ENCODE measurements around the gene KATNB1. TPM values are rescaled to one million over a fixed set of nuclear protein-coding genes. Genes with fewer than 3 reads are reported as not detected.

KATNB1 gene
- total RNA-seq, 1 donor from 2014 or later: 33.5 TPM

- H3K27ac ChIP-seq: no peak overlapping the region
- H3K4me3 Mint-ChIP-seq: peak overlapping the region; percentile 86
- H3K27ac Mint-ChIP-seq: no peak overlapping the region
- peaks cover 2% of the 10 kb centered on the region for H3K36me3 Mint-ChIP-seq
- peaks cover 24% of the 10 kb centered on the region for H3K4me1 ChIP-seq
- peaks cover 64% of the 10 kb centered on the region for H3K27me3 ChIP-seq
- TF ChIP-seq EZH2phosphoT487 (IDR thresholded peaks at IDR 0.05) (no peak), CTCF (IDR thresholded peaks at IDR 0.05) (peak; percentile 23)
- no peaks in the 10 kb centered on the region for H3K79me2 ChIP-seq (ENCODE audit: low read depth)
- peaks cover 12% of the 10 kb centered on the region for H3K27me3 Mint-ChIP-seq (ENCODE audit: insufficient read depth, low read depth)
- H4K20me1 ChIP-seq (ENCODE audit: low read depth): peaks cover 3% of the 10 kb centered on the region
- peaks cover 21% of the 10 kb centered on the region for H3F3A ChIP-seq (ENCODE audit: low read depth)
- H3K9me3 Mint-ChIP-seq: no peaks in the 10 kb centered on the region
- no peaks in the 10 kb centered on the region for H3K9me3 ChIP-seq (ENCODE audit: low read depth)
- H3K4me2 ChIP-seq: peak overlapping the region; percentile 100
- peaks cover 52% of the 10 kb centered on the region for H3K4me1 Mint-ChIP-seq
- no peak overlapping the region for H2AFZ ChIP-seq (replicated peaks)
- H3K9ac ChIP-seq: no peak overlapping the region
- H3K36me3 ChIP-seq: no peaks in the 10 kb centered on the region
- H3K4me3 ChIP-seq: peak overlapping the region; percentile 71
- DNase-seq (ENCODE audit: low spot score): peak; percentile 35
Observed at GRCh38 chr16:57801098-57801808, 65.7 kb downstream of the KATNB1 start.

GRCh38 chr16:57801809-57802340 is 66.3 kb downstream of the KATNB1 start:
- peak; percentile 43 for DNase-seq (ENCODE audit: low spot score)
- Histone ChIP-seq H3F3A (ENCODE audit: low read depth) (peaks cover 21% of the 10 kb centered on the region), H3K9me3 (ENCODE audit: low read depth) (no peaks in the 10 kb centered on the region), H3K4me2 (peak overlapping the region; percentile 100), H3K4me1 (peaks cover 24% of the 10 kb centered on the region), H3K36me3 (no peaks in the 10 kb centered on the region), H2AFZ (replicated peaks) (peak overlapping the region; percentile 81), H3K27ac (no peak overlapping the region), H3K79me2 (ENCODE audit: low read depth) (no peaks in the 10 kb centered on the region), H3K4me3 (peak overlapping the region; percentile 71), H4K20me1 (ENCODE audit: low read depth) (peaks cover 3% of the 10 kb centered on the region), H3K27me3 (peaks cover 58% of the 10 kb centered on the region), H3K9ac (no peak overlapping the region)
- peaks cover 54% of the 10 kb centered on the region for H3K4me1 Mint-ChIP-seq
- no peak for TF ChIP-seq CTCF (IDR thresholded peaks at IDR 0.05)
- no peak for TF ChIP-seq EZH2 (IDR thresholded peaks at IDR 0.05)
- no peak for TF ChIP-seq EZH2phosphoT487 (IDR thresholded peaks at IDR 0.05)
- H3K9me3 Mint-ChIP-seq: no peaks in the 10 kb centered on the region
- H3K36me3 Mint-ChIP-seq: peaks cover under 1% of the 10 kb centered on the region
- peak overlapping the region; percentile 86 for H3K4me3 Mint-ChIP-seq
- peaks cover 12% of the 10 kb centered on the region for H3K27me3 Mint-ChIP-seq (ENCODE audit: insufficient read depth, low read depth)
- no peak overlapping the region for H3K27ac Mint-ChIP-seq

GRCh38 chr16:57802341-57803133 is 67.0 kb downstream of the KATNB1 start, which contains the start of gene KIFC3:
TSS of gene KIFC3 (minus strand) at chr16:57802491. CDS start at chr16:57798243, 4,248 bp downstream.
- Mint-ChIP-seq H3K36me3 (no peaks in the 10 kb centered on the region), H3K27ac (peak within 1 kb of the TSS; percentile 78), H3K4me1 (peaks cover 54% of the 10 kb centered on the region), H3K9me3 (no peaks in the 10 kb centered on the region), H3K27me3 (ENCODE audit: insufficient read depth, low read depth) (peaks cover 12% of the 10 kb centered on the region), H3K4me3 (peak within 1 kb of the TSS; percentile 94)
- Histone ChIP-seq H4K20me1 (ENCODE audit: low read depth) (peaks cover 3% of the 10 kb centered on the region), H3K27me3 (peaks cover 51% of the 10 kb centered on the region), H3F3A (ENCODE audit: low read depth) (peaks cover 21% of the 10 kb centered on the region), H3K4me1 (peaks cover 24% of the 10 kb centered on the region), H2AFZ (replicated peaks) (peak within 1 kb of the TSS; percentile 81), H3K9me3 (ENCODE audit: low read depth) (no peaks in the 10 kb centered on the region), H3K36me3 (no peaks in the 10 kb centered on the region), H3K79me2 (ENCODE audit: low read depth) (no peaks in the 10 kb centered on the region), H3K27ac (no peak within 1 kb of the TSS), H3K4me2 (peak within 1 kb of the TSS; percentile 100), H3K9ac (no peak within 1 kb of the TSS), H3K4me3 (peak within 1 kb of the TSS; percentile 71)
- peak; percentile 79 for DNase-seq (ENCODE audit: low spot score)
- no peak for TF ChIP-seq EZH2 (IDR thresholded peaks at IDR 0.05)
- TF ChIP-seq CTCF (IDR thresholded peaks at IDR 0.05): no peak

Data from neural progenitor cell (in vitro differentiated cells).